ENCODE measurements around the gene CBS.
"Not testable (repeated sequence)": the region's sequence is repeated elsewhere in the genome, so short reads cannot be mapped to it uniquely, and the experiment has no call there.

CBS gene

DNA sequence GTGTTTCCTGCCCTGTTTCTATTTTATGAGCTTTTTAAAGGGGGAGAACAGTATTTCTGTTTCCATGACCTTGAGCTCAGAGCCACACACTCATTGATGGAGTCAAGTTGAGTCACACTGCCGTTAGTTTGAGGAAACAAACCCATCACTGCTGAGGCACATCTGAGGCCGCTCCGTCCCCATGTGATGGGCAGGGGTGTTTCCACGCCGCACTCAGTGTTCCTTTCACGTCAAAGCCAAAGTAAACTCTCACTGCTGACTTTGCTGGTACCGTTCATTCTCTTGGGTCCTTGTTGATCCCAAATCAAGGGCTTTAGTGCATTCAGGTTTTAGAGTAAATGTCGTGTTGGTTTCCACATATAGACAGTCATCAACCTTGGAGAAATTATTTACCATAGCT lies 52.5 kb downstream of the CBS start:
- DNase-seq, result no peak

DNA sequence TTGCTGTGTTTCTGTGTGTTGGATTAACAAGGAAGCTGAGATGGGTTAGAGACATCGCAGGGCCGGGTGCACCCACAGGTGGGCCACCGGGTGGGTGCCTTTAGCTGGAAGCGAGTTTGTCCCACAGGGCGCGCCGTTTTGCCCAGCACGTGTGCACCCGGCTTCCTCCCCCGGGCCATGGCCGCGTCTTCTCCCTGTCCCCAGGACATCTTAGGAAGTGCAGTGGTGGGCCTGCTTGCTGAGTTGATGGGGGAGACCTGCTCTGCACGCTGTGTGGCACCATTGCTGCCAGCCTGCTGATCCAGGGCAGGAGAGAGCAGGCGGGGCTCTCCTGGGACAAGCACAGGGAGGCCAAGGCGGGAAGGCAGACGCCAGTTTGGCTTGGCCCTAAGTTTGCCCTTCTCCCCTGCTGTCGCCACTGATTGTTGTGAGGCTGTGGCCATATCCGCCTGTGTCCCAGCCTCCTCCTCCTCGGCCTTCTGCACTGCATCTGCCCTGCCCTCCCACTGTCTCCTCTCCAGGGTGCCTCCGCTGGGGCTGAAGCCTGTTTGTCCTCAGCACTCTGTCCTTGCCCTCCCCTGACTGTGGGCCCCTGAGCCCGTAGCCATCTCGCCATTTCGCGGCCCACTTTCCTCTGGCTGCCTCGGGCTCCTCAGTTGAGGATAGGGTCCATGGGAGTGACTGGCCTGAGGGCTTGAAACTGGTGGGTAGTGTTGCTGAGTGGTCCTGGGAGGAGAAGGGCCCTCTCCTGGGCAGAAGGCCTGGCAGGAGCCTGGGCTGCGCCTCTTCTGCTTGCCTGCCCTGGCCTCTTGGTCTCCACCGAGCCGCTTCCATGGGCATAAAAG lies 53.7 kb downstream of the CBS start:
- no peak for DNase-seq

DNA sequence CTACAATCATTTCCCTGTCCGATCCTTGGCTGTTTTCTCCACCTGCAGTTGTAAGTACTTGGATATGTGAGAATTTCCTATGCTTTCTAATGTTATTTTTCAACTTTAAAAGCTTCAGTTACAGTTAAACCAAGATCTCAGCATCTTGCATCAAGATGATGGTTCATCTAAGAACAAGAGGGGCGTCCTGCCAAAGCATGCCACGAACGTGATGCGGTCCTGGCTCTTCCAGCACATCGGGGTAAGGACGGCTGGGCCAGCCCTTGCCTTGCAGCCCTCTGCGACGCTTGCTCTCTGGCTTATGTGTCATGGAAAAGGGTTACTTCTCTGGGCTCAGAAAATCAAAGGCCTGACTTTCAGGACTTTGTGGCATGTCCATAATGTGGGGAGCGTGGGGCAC lies 54.4 kb downstream of the CBS start:
- no peak for DNase-seq

DNA sequence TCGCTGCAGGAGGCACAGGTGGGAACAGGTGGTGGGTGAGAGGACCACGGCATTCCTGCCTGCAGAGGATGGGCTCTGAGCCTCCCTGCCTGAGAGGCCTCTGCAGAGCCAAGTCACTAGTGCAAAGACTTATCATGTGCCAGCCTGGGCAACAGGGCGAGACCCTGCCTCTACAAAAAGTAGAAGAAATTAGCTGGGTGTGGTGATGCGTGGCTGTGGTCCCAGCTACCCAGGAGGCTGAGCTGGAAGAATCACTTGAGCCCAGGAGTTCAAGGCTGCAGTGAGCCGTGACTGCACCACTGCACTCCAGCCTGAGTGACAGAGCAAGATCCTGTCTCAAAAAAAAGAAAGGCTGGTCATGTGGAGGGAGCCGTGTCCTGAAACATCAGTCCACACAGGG lies 54.9 kb downstream of the CBS start:
- DNase-seq, result no peak

DNA sequence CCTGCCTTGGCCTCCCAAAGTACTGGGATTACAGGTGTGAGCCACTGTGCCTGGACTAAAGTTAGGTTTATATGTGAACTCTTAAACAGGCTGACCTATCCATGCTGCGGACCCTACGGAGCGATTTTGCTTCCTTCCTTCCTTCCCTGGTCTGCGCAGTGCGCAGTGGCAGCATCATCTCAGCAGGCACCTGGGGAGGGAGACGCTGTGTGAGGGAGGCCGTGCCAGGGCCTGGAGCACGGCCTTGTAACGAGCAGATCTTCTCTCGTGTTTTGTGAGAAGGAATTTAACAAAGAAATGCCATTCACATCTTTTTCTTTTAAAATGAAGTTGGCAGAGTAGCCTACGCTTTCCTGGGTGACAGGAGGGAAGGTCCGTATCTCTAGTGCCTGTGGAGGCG lies 55.5 kb downstream of the CBS start:
- no peak for DNase-seq

DNA sequence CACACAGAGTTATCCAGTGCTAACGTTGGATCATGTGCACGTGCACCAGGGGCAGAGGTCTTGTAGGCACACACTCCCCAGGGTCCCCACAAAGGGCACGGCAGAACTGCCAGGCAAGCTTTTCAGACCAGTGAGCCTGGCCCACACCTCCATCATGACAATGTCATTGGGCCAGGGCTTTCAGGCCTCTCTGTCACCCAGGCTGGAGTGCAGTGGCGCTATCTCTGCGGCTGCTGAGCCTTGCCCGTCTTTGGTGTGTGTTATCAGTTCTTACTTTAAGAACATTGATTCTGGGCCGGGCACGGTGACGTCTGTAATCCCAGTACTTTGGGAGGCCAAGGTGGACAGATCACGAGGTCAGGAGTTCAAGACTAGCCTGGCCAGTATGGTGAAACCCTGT lies 57.1 kb downstream of the CBS start:
- DNase-seq, result no peak

DNA sequence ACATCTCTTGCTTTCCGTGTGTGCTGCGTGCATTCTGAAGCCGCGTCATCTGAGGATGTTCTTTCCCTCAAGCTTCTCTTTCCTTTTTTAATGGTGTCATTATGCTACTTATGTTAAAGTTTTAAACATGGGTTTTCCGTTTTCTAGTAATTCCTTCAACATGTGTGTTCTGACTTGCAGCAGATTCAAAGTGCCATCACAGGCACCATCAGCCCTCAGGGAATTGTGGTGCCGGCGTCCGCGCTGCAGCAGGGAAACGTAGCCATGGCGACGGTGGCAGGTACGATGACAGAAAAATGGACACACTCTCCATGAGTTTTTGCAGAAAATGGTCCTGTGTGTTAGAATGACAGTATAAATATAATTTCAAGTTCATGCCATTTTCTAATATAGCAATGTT lies 58.9 kb downstream of the CBS start:
- no peak for DNase-seq

DNA sequence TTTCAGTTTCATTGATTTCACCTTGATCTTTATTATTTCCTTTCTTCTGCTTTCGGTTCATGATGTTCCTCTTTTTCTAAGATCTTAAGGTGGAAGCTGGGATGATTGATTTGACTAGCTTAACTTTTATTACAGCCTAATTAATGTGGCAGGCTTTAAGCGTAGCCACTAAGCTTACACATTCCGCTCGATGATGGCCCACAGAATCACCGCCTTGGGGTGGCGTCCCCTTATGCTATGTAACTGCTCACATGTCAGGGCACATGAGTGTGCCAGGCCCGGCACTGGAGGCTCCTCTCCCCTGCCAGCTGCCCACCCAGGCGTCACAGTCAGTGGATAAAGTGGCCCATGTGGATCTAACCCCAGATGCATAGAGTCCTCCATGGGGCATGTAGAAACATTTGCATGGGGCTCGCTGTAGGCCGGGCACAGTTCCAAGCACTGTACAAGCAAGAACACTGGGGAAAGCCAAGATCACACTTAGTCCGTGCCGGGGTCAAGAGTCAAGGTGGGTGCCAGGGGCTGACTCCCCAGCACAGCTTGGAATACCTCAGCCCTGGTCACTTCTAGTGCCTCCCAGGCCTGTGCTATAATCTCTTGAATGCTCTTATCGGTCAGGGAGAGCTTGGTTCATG lies 59.6 kb downstream of the CBS start:
- no peak for DNase-seq

DNA sequence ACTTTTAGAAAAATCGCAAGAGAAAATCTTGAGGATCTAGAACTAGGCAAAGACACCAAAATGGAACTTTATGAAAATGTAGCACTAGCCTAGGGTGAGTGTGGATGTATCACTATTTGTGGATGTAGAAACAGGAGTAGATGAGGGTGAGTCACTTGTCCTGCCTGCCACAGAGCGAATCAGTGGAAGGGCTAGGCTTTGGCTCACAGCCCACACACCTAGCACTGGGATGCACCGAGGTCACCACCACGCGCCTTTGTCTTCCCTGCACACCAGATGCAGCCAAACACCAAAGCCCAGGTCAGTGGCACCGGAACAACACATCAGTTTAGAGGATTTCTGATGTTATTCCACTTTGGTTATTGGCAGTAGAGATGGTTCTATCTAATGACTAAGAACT lies 63.0 kb downstream of the CBS start:
- DNase-seq, result no peak

DNA sequence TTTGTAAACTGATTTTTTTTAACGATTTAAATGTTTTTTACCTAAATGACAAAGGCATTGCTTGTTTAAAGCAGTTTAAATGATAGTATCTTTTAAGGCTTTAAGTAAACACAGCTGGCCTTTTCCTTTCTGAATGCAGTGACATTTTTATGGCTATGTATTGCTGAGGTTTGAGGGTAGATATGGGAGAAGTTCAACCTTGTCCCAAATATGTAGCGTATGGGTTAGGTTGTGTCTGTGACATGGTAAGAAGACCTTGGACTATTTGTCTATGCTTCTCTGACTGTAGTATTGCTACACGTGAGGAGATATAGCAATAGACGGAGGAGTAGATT lies 68.8 kb downstream of the CBS start:
- no peak for DNase-seq

DNA sequence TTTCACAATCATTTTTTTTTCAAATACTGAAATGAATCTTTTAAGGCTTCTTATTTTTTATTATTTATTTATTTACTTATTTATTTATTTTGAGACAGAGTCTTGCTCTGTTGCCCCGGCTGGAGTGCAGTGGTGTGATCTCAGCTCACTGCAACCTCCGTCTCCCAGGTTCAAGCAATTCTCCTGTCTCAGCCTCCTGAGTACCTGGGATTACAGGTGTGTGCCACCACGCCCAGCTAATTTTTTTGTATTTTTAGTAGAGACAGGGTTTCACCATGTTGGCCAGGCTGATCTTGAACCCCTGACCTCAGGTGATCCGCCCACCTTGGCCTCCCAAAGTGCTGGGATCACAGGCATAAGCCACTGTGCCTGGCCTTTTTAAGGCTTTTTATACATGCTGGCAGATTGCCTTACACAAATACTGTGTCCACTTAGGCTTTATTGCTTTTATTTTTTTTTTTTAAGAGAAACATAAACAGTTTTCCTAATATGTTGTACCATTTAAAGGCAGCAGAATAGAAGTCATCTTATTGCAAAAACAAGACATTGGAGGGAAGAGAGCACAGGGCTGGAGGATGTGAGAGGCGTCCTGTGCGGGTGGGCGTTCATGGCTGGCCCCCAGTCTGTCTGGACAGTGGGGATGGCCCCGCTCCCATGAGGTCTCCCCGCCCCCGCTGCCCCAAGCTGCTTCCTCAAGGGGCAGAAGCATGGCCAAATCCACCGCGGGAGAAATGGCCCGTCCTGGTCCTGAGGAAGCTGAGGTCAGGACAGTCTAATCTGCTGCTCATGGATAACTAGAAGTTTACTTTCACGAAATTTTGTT lies 69.4 kb downstream of the CBS start:
- not testable (repeated sequence) for DNase-seq

DNA sequence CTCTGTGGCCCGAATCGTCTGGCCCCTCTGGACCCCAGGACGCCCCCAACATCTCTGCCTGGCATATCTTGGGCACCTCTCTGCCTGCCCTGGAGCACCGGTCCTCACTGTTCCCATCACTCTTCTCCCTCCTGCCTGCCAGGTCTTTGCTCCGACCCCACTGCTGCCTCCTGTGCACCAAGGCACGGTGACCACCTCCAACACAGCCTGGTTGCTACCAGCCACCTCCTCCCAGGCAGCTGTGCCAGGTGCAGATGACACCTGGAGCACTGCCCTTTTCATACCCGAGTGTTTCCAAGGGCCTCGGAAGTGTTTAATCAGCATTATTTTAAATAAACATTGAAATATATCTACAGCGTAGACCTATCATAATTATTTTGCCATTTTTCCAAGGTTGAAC lies 70.0 kb downstream of the CBS start:
- no peak for DNase-seq

DNA sequence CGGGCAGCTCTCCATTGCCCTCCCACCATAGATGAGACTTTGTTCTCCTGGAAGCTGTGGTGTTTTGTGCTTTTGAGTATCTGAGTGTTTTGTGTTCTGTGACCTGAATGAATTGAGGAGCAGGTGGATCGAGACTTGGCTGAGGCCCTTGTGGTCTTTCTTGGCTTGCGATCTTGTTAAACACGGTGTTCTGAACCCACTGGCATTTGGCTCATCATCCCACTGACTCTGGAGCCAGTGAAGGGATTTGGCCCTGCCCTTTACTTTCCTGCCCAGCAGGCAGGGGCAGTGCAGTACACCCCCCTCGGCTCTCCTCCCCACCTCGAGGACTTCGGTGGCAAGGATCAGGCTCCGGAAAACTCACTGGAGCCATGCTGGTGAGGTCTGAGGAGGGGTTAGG lies 70.7 kb downstream of the CBS start:
- DNase-seq, result no peak

Measured in NCI-H69 (cell line).